ENCODE measurements around the gene ATP1A3.

GRCh38 chr19:42021185-42021584 is 27.2 kb upstream of the ATP1A3 start:
- TF ChIP-seq CTCF (IDR thresholded peaks at IDR 0.05) = no peak
- no peak for TF ChIP-seq ZFX (IDR thresholded peaks at IDR 0.05; ENCODE audit: borderline replicate concordance)
